Neural crest cell (in vitro differentiated cells): ENCODE results near the gene SIGLEC7. TPM values are rescaled to one million over a fixed set of nuclear protein-coding genes. Genes with fewer than 3 reads are reported as not detected.
"Not testable (repeated sequence)": the region's sequence is repeated elsewhere in the genome, so short reads cannot be mapped to it uniquely, and the experiment has no call there.

ENCODE experiments used
- DNase-seq: peaks from one replicate; pipeline ENCODE4 v3.0.0; 2021; ENCODE audit warnings: low read depth, mixed read lengths, low spot score
- H3K27ac Mint-ChIP-seq: one replicate; pipeline ENCODE4 v1.8.0; 2021; ENCODE audit warnings: mild to moderate bottlenecking, mixed read lengths; ENCODE audit not compliant: unreplicated experiment
- H3K27me3 Mint-ChIP-seq: 2 replicates; pipeline ENCODE4 v1.8.0; 2021; ENCODE audit warnings: low read depth, mild to moderate bottlenecking, mixed read lengths
- H3K36me3 Mint-ChIP-seq: 2 replicates; pipeline ENCODE4 v1.8.0; 2021; ENCODE audit warnings: low read depth, mild to moderate bottlenecking, mixed read lengths
- H3K4me1 Mint-ChIP-seq: 2 replicates; pipeline ENCODE4 v1.8.0; 2021; ENCODE audit warnings: mixed read lengths
- H3K4me3 Mint-ChIP-seq: one replicate; pipeline ENCODE4 v1.8.0; 2021; ENCODE audit warnings: mild to moderate bottlenecking, mixed read lengths
- H3K9me3 Mint-ChIP-seq: 2 replicates; pipeline ENCODE4 v1.8.0; 2021; ENCODE audit warnings: mixed read lengths
- CTCF ChIP-seq: fragments of 200-600 bp; sonication (generic); conservative IDR thresholded peaks from 2 replicates; pipeline ENCODE4 v1.5.0; 2021; ENCODE audit warnings: antibody characterized with exemption, mild to moderate bottlenecking
- total RNA-seq: library from RNA; stranded (reverse); gene quantifications from 2 replicates; pipeline ENCODE4 v1.2.1, GENCODE V29; 2021

SIGLEC7 gene
- total RNA-seq, 1 donor from 2014 or later, result not detected

GRCh38 chr19:51139299-51140014 lies 2.6 kb upstream of the SIGLEC7 start:
- H3K9me3 Mint-ChIP-seq, result peaks cover 6% of the 10 kb centered on the region
- no peak overlapping the region for H3K27ac Mint-ChIP-seq
- peaks cover 33% of the 10 kb centered on the region for H3K27me3 Mint-ChIP-seq
- no peak overlapping the region for H3K4me3 Mint-ChIP-seq
- H3K4me1 Mint-ChIP-seq, result peaks cover 11% of the 10 kb centered on the region
- no peak for TF ChIP-seq CTCF
- peaks cover 2% of the 10 kb centered on the region for H3K36me3 Mint-ChIP-seq
- no peak for DNase-seq

GRCh38 chr19:51140441-51140840 lies 1.7 kb upstream of the SIGLEC7 start:
- no peak for DNase-seq
- Mint-ChIP-seq H3K27me3 (peaks cover 30% of the 10 kb centered on the region), H3K36me3 (no peaks in the 10 kb centered on the region), H3K4me3 (no peak overlapping the region), H3K27ac (no peak overlapping the region), H3K9me3 (no peaks in the 10 kb centered on the region), H3K4me1 (peaks cover 11% of the 10 kb centered on the region)
- TF ChIP-seq CTCF, result no peak

- H3K9me3 Mint-ChIP-seq, result no peaks in the 10 kb centered on the region
- H3K4me1 Mint-ChIP-seq, result peaks cover 11% of the 10 kb centered on the region
- H3K4me3 Mint-ChIP-seq, result no peak overlapping the region
- no peak for TF ChIP-seq CTCF
- H3K27me3 Mint-ChIP-seq, result peaks cover 26% of the 10 kb centered on the region
- H3K27ac Mint-ChIP-seq, result no peak overlapping the region
- no peaks in the 10 kb centered on the region for H3K36me3 Mint-ChIP-seq
- no peak for DNase-seq
Observed at GRCh38 chr19:51141181-51141580, 920 bp upstream of the SIGLEC7 start.

- DNase-seq, H3K9me3 Mint-ChIP-seq, H3K4me3 Mint-ChIP-seq, H3K27ac Mint-ChIP-seq, H3K36me3 Mint-ChIP-seq: not testable (repeated sequence)
- Mint-ChIP-seq H3K4me1 (peaks cover 11% of the 10 kb centered on the region), H3K27me3 (peaks cover 22% of the 10 kb centered on the region)
Observed at GRCh38 chr19:51142809-51143475, 841 bp downstream of the SIGLEC7 start.

GRCh38 chr19:51143486-51143885 lies 1.4 kb downstream of the SIGLEC7 start:
- H3K9me3 Mint-ChIP-seq, result no peaks in the 10 kb centered on the region
- no peak overlapping the region for H3K27ac Mint-ChIP-seq
- DNase-seq, result no peak
- H3K36me3 Mint-ChIP-seq, result no peaks in the 10 kb centered on the region
- peaks cover 11% of the 10 kb centered on the region for H3K4me1 Mint-ChIP-seq
- H3K27me3 Mint-ChIP-seq, result peaks cover 25% of the 10 kb centered on the region
- H3K4me3 Mint-ChIP-seq, result no peak overlapping the region
- TF ChIP-seq CTCF, result no peak

- H3K4me1 Mint-ChIP-seq, result peaks cover 11% of the 10 kb centered on the region
- no peak overlapping the region for H3K27ac Mint-ChIP-seq
- peaks cover 19% of the 10 kb centered on the region for H3K27me3 Mint-ChIP-seq
- no peak for TF ChIP-seq CTCF
- DNase-seq, result no peak
- no peaks in the 10 kb centered on the region for H3K9me3 Mint-ChIP-seq
- no peaks in the 10 kb centered on the region for H3K36me3 Mint-ChIP-seq
- H3K4me3 Mint-ChIP-seq, result no peak overlapping the region
Observed at GRCh38 chr19:51144482-51145045, 2.5 kb downstream of the SIGLEC7 start.
